ENCODE results near the gene MCM7. TPM values are rescaled to one million over a fixed set of nuclear protein-coding genes. Genes with fewer than 3 reads are reported as not detected.
A peak's percentile ranks its signal among the peaks of the same experiment; 100 is the strongest.

MCM7 gene
- total and polyA plus RNA-seq, 10 of the 15 experiments (the other 5 are each of a cell fraction or from before 2014, with no cell fraction given): 183 to 383 (median 244) TPM

- TF ChIP-seq E2F8 (IDR thresholded peaks at IDR 0.05; ENCODE audit: low read depth, partially characterized antibody): peak; percentile 99
- TF ChIP-seq SP1 (IDR thresholded peaks at IDR 0.05; ENCODE audit: low read depth, low read length): peak; percentile 94
- no peak for TF ChIP-seq ZNF622 (IDR thresholded peaks at IDR 0.05)
- TF ChIP-seq ZSCAN29 (IDR thresholded peaks at IDR 0.05): no peak
- peak; percentile 14 for TF ChIP-seq FOS (IDR thresholded peaks at IDR 0.05; ENCODE audit: borderline replicate concordance, extremely low read depth, insufficient read length)
- no peak for TF ChIP-seq FOXK2 (IDR thresholded peaks at IDR 0.05)
- TF ChIP-seq PAX5 (IDR thresholded peaks at IDR 0.05; ENCODE audit: borderline replicate concordance, low read depth, low read length): no peak; the same call in 1 of the 2 replicates
- TF ChIP-seq HSF1 (IDR thresholded peaks at IDR 0.05; ENCODE audit: low read depth, low read length): no peak
- TF ChIP-seq CREB1 (IDR thresholded peaks at IDR 0.05; ENCODE audit: low read depth): peak; percentile 68; the same call in 1 of the 2 replicates
- no peak for TF ChIP-seq ATF2 (IDR thresholded peaks at IDR 0.05; ENCODE audit: low read length)
- TF ChIP-seq FOXM1 (IDR thresholded peaks at IDR 0.05; ENCODE audit: low read depth, low read length): no peak
- TF ChIP-seq REST (IDR thresholded peaks at IDR 0.05; ENCODE audit: low read depth, low read length): no peak
- TF ChIP-seq GATAD2B (conservative IDR thresholded peaks at IDR 0.05; ENCODE audit: low read depth): 0 out of 2 replicates have a peak, but pooled peaks have one; percentile 2
- TF ChIP-seq BHLHE40 (IDR thresholded peaks at IDR 0.05; ENCODE audit: borderline replicate concordance in 1 of 2, low read depth in 2 of 2, low read length in 1 of 2): peak; percentile 66 to 89
- TF ChIP-seq NRF1 (conservative IDR thresholded peaks at IDR 0.05; ENCODE audit: low read depth, low read length): 0 out of 2 replicates have a peak, but pooled peaks have one; percentile 6
- peak; percentile 99 for TF ChIP-seq RB1 (IDR thresholded peaks at IDR 0.05; ENCODE audit: borderline replicate concordance)
- TF ChIP-seq RUNX3 (IDR thresholded peaks at IDR 0.05; ENCODE audit: low read length): peak; percentile 41
- TF ChIP-seq NR2F1 (conservative IDR thresholded peaks at IDR 0.05): peak; percentile 76
- peak; percentile 38 to 75 for TF ChIP-seq EGR1 (IDR thresholded peaks at IDR 0.05; ENCODE audit: borderline replicate concordance in 1 of 2, low read depth in 2 of 2, low read length in 2 of 2)
- no peak for TF ChIP-seq ASH2L (IDR thresholded peaks at IDR 0.05; ENCODE audit: borderline replicate concordance, low read depth)
These were observed at the start of gene MCM7, which contains the start of gene AP4M1 (continued) for GRCh38 chr7:100101016-100101862.
